HepG2 (cell line): ENCODE data around the gene FGFR3. TPM values are rescaled to one million over a fixed set of nuclear protein-coding genes. Genes with fewer than 3 reads are reported as not detected.
A peak's percentile ranks its signal among the peaks of the same experiment; 100 is the strongest.

Experiments
- BRCA1 ChIP-seq: sonication (generic); formaldehyde crosslinking; IDR thresholded peaks from 2 replicates; pipeline ENCODE4 v1.4.0; 2020; ENCODE audit warnings: missing genetic modification reagents
- CBFB ChIP-seq: sonication (generic); formaldehyde crosslinking; IDR thresholded peaks from 2 replicates; pipeline ENCODE4 v1.4.0; 2020; ENCODE audit warnings: missing genetic modification reagents
- CCAR2 ChIP-seq: fragments of 200-400 bp; formaldehyde crosslinking; optimal IDR thresholded peaks from 2 replicates; pipeline ENCODE3; 2018; ENCODE audit warnings: low read depth, mild to moderate bottlenecking, low read length, moderate library complexity
- CENPT ChIP-seq: sonication (generic); formaldehyde crosslinking; IDR thresholded peaks from 2 replicates; pipeline ENCODE4 v1.8.0; 2022; ENCODE audit warnings: low read depth, mild to moderate bottlenecking, moderate library complexity, missing genetic modification reagents
- E2F5 ChIP-seq: sonication (generic); formaldehyde crosslinking; conservative IDR thresholded peaks from 2 replicates; pipeline ENCODE4 v1.4.0; 2020; ENCODE audit warnings: missing genetic modification reagents
- FOXJ3 ChIP-seq: sonication (generic); formaldehyde crosslinking; IDR thresholded peaks from 2 replicates; pipeline ENCODE4 v1.4.0; 2020; ENCODE audit warnings: missing genetic modification reagents, mild to moderate bottlenecking, borderline replicate concordance
- GABPA ChIP-seq, 2 experiments: IDR thresholded peaks; 2 replicates each; pipeline ENCODE4 v1.6.1; 2011 to 2016; ENCODE audit warnings: low read depth in 2 of 2, low read length in 1 of 2, missing biosample characterization in 1 of 2, missing genetic modification characterization in 1 of 2
- MEF2D ChIP-seq: sonication (generic); formaldehyde crosslinking; IDR thresholded peaks from 2 replicates; pipeline ENCODE4 v1.5.1; 2020; ENCODE audit warnings: mild to moderate bottlenecking, missing genetic modification reagents
- MIXL1 ChIP-seq: IDR thresholded peaks from 2 replicates; pipeline ENCODE4 v1.6.1; 2016
- NKX3-1 ChIP-seq: sonication (generic); formaldehyde crosslinking; IDR thresholded peaks from 2 replicates; pipeline ENCODE4 v1.5.0; 2020; ENCODE audit warnings: missing genetic modification reagents
- SIX4 ChIP-seq: sonication (generic); formaldehyde crosslinking; IDR thresholded peaks from 2 replicates; pipeline ENCODE4 v1.4.0; 2020; ENCODE audit warnings: missing genetic modification reagents
- ZBTB20 ChIP-seq: sonication (generic); formaldehyde crosslinking; IDR thresholded peaks from 2 replicates; pipeline ENCODE4 v1.8.1; 2023; ENCODE audit warnings: missing genetic modification reagents, low read depth, mild to moderate bottlenecking, borderline replicate concordance
- ZBTB33 ChIP-seq: sonication (generic); formaldehyde crosslinking; IDR thresholded peaks from 2 replicates; pipeline ENCODE4 v1.4.0; 2020; ENCODE audit warnings: missing genetic modification reagents
- ZMYM4 ChIP-seq: sonication (generic); formaldehyde crosslinking; IDR thresholded peaks from 2 replicates; pipeline ENCODE4 v1.8.1; 2023; ENCODE audit warnings: mild to moderate bottlenecking, missing genetic modification reagents
- ZNF17 ChIP-seq: sonication (generic); formaldehyde crosslinking; IDR thresholded peaks from 2 replicates; pipeline ENCODE4 v1.5.0; 2020; ENCODE audit warnings: mild to moderate bottlenecking, missing genetic modification reagents
- ZNF234 ChIP-seq: sonication (generic); formaldehyde crosslinking; conservative IDR thresholded peaks from 2 replicates; pipeline ENCODE4 v1.5.1; 2020; ENCODE audit warnings: mild to moderate bottlenecking, missing genetic modification reagents
- ZNF350 ChIP-seq: sonication (generic); formaldehyde crosslinking; IDR thresholded peaks from 2 replicates; pipeline ENCODE4 v1.4.0; 2020; ENCODE audit warnings: mild to moderate bottlenecking, low read depth, missing genetic modification reagents, borderline replicate concordance
- ZNF713 ChIP-seq: sonication (generic); formaldehyde crosslinking; IDR thresholded peaks from 2 replicates; pipeline ENCODE4 v1.4.0; 2020; ENCODE audit warnings: mild to moderate bottlenecking, missing genetic modification reagents
- ZNF749 ChIP-seq: sonication (generic); formaldehyde crosslinking; IDR thresholded peaks from 2 replicates; pipeline ENCODE4 v1.8.0; 2022; ENCODE audit warnings: mild to moderate bottlenecking, missing genetic modification reagents, moderate library complexity, borderline replicate concordance
- ZNF781 ChIP-seq: sonication (generic); formaldehyde crosslinking; IDR thresholded peaks from 2 replicates; pipeline ENCODE4 v1.5.1; 2020; ENCODE audit warnings: borderline replicate concordance, mild to moderate bottlenecking, missing genetic modification reagents; ENCODE audit errors: not compliant biosample characterization
- ZSCAN25 ChIP-seq: sonication (generic); formaldehyde crosslinking; IDR thresholded peaks from 2 replicates; pipeline ENCODE4 v1.8.0; 2022; ENCODE audit warnings: mild to moderate bottlenecking, missing genetic modification reagents
- polyA plus RNA-seq, 8 experiments: library from polyadenylated mRNA; depleted of rRNA in 3 of 8; stranded (reverse) in 7 of 8; unstranded in 1 of 8; fragments of >200 nt; fragmentation: Illumina TruSeq in 4 of 8; extraction: Trizol in 4 of 8; gene quantifications; 2 replicates each; pipeline versions ENCODE4 v1.2.1 to v1.2.3, GENCODE V29; 2011 to 2016; ENCODE audit warnings: low read depth in 4 of 8, missing spikeins in 1 of 8, mixed read lengths in 1 of 8; ENCODE audit not compliant: insufficient read depth in 1 of 8
- total RNA-seq, 5 experiments: library from RNA; depleted of rRNA; stranded (reverse); fragments of >200 nt; fragmentation: Illumina TruSeq; extraction: Trizol; gene quantifications; 2 replicates each; pipeline ENCODE4 v1.2.3, GENCODE V29; 2016; ENCODE audit warnings: low read depth in 1 of 5
- TF ChIP-seq, protein P1 (sequence below): sonication (generic); formaldehyde crosslinking; IDR thresholded peaks from 2 replicates; pipeline ENCODE4 v1.4.0; 2020; ENCODE audit warnings: missing genetic modification reagents
- TF ChIP-seq, protein P2 (sequence below): sonication (generic); formaldehyde crosslinking; IDR thresholded peaks from 2 replicates; pipeline ENCODE4 v1.4.0; 2020; ENCODE audit warnings: missing genetic modification reagents, borderline replicate concordance
- TF ChIP-seq, protein P3 (sequence below): sonication (generic); formaldehyde crosslinking; IDR thresholded peaks from 2 replicates; pipeline ENCODE4 v1.8.0; 2022; ENCODE audit warnings: mild to moderate bottlenecking, missing genetic modification reagents, moderate library complexity

Gene FGFR3
- total and polyA plus RNA-seq, 2 of the 13 experiments (the other 11 are each of a cell fraction or from before 2014, with no cell fraction given): 103 to 109 TPM

DNA sequence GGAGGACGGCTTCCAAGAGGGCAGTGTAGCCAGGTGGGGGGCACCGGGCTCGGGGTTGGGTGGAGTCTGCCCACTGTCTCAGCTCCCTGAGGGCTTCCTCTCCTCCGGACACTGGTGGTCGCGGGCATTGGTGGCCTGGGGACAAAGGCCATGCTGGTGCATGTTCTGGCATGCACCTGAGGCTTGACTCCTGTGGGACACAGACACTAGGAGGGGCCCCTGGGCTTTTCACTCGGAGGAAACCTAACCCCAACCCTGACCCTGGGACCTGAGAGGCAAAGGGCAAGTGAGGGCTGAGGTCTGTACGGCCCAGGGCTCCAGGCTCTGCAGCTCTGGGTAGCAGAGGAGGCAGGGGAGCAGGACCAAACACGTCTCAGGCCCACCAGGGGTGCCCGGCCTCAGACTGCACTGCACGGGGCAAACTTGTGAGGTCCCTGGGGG is 22.3 kb upstream of the FGFR3 start (continued):
- TF ChIP-seq NKX3-1 (CRISPR knock-in tag) (no peak), ZSCAN25 (peak; percentile 61; the same call in 1 of the 2 replicates), CCAR2 (no peak), GABPA (IDR thresholded peaks at IDR 0.05; ENCODE audit: low read depth, low read length) (no peak), GABPA (CRISPR knock-in tag; IDR thresholded peaks at IDR 0.05; ENCODE audit: low read depth) (no peak), CBFB (CRISPR knock-in tag) (no peak), ZNF350 (CRISPR knock-in tag) (no peak; the same call in 1 of the 2 replicates), ZNF234 (no peak), ZNF749 (CRISPR knock-in tag) (no peak), SIX4 (CRISPR knock-in tag) (0 out of 2 replicates have a peak, but pooled peaks have one; percentile 34), ZNF713 (CRISPR knock-in tag) (no peak), MIXL1 (CRISPR knock-in tag) (no peak), MEF2D (CRISPR knock-in tag) (no peak), ZBTB33 (CRISPR knock-in tag) (no peak), ZNF17 (no peak), ZBTB20 (CRISPR knock-in tag) (no peak), CENPT (no peak), ZNF781 (CRISPR knock-in tag) (no peak), BRCA1 (CRISPR knock-in tag) (no peak), FOXJ3 (CRISPR knock-in tag) (no peak), E2F5 (CRISPR knock-in tag) (no peak), ZMYM4 (CRISPR knock-in tag) (peak; percentile 24; the same call in 1 of the 2 replicates)
- TF ChIP-seq, protein P1, sequence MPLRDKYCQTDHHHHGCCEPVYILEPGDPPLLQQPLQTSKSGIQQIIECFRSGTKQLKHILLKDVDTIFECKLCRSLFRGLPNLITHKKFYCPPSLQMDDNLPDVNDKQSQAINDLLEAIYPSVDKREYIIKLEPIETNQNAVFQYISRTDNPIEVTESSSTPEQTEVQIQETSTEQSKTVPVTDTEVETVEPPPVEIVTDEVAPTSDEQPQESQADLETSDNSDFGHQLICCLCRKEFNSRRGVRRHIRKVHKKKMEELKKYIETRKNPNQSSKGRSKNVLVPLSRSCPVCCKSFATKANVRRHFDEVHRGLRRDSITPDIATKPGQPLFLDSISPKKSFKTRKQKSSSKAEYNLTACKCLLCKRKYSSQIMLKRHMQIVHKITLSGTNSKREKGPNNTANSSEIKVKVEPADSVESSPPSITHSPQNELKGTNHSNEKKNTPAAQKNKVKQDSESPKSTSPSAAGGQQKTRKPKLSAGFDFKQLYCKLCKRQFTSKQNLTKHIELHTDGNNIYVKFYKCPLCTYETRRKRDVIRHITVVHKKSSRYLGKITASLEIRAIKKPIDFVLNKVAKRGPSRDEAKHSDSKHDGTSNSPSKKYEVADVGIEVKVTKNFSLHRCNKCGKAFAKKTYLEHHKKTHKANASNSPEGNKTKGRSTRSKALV (CRISPR knock-in tag): no peak
- TF ChIP-seq, protein P2, sequence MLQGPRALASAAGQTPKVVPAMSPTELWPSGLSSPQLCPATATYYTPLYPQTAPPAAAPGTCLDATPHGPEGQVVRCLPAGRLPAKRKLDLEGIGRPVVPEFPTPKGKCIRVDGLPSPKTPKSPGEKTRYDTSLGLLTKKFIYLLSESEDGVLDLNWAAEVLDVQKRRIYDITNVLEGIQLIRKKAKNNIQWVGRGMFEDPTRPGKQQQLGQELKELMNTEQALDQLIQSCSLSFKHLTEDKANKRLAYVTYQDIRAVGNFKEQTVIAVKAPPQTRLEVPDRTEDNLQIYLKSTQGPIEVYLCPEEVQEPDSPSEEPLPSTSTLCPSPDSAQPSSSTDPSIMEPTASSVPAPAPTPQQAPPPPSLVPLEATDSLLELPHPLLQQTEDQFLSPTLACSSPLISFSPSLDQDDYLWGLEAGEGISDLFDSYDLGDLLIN: no peak
- TF ChIP-seq, protein P3, sequence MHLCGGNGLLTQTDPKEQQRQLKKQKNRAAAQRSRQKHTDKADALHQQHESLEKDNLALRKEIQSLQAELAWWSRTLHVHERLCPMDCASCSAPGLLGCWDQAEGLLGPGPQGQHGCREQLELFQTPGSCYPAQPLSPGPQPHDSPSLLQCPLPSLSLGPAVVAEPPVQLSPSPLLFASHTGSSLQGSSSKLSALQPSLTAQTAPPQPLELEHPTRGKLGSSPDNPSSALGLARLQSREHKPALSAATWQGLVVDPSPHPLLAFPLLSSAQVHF (CRISPR knock-in tag): no peak
